GM21529 (cell line): Measurements from ENCODE around the gene NXN.
"Not testable (repeated sequence)": the region's sequence is repeated elsewhere in the genome, so short reads cannot be mapped to it uniquely, and the experiment has no call there.

ENCODE experiments used
- ATAC-seq: cut with Tn5 transposase; IDR thresholded peaks from one replicate; pipeline ENCODE4 v1.9.1; 2021; ENCODE audit not compliant: unreplicated experiment

The NXN gene

DNA sequence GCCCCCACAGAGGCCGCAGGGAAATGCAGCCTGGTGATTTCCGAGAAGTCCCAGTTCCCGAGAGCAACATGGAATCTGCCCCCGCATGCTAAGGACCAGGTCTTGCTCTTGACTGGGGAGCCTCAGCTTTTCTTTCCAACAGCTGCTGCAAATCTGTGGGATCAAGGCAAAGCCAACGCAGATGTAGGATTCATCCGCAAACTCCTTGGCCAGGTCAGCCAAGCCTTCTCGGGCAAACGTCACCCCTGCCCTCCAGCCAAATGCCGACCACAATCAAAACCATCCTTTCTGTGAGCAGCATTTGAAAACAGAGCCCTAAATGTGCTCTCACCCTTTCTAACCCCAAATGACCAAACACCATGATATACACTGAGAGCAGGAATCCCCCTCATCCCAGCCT lies 143.4 kb downstream of the NXN start:
- no peak for ATAC-seq

DNA sequence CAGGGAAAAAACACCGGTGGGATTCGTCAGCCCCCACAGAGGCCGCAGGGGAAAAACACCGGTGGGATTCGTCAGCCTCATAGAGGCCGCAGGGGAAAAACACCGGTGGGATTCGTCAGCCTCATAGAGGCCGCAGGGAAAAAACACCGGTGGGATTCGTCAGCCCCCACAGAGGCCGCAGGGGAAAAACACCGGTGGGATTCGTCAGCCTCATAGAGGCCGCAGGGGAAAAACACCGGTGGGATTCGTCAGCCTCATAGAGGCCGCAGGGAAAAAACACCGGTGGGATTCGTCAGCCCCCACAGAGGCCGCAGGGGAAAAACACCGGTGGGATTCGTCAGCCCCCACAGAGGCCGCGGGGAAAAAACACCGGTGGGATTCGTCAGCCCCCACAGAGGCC lies 143.9 kb downstream of the NXN start:
- not testable (repeated sequence) for ATAC-seq

DNA sequence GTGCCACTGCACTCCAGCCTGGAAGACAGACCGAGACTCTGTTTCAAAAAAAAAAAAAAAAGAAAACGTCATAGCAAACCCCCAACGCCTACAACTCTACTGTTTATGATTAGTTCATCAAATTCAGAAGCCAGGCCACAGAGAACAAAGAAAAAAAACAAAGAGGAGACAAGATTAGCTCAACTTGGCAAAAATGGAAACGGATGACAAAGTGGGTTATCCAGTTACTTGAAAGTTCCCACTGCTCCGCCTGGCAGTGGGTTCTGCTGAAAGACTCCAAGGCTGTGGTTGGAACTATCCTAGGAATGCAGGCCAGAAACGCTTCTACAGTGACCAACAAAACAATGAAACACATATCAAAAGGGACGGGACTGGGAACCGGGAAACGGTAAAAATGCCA lies 144.3 kb downstream of the NXN start:
- ATAC-seq = no peak

DNA sequence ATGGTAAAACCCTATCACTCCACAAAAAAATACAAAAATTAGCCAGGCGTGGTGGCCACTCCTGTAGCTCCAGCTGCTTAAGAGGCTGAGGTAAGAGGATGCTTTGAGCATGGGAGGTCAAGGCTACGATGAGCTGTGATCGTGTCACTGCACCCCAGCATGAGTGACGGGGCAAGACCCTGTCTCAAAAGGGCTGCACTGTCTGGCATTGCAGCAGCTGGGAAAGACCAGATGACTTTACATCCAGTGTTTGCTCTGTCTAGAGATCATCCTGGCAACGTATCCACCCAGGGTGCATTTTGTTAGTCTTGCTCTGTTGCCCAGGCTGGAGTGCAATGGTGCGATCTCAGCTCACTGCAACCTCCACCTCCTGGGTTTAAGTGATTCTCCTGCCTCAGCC lies 145.4 kb downstream of the NXN start:
- ATAC-seq = no peak

DNA sequence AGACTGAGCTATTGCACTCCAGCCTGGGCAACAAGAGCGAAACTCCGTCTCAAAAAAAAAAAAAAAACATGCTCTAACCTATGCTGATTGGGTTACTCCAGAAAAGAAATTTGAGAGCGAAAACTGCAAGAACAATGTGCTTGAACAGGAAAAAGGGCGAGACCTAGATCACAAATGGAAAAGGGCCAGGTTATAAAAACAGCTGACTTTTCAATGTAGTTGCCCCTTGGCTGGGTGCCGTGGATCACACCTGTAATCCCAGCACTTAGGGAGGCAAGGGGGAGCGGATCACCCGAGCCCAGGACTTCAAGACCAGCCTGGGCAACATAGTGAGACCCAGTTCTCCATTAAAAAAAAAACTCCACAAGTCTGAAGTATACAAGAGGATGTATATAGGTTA lies 148.6 kb downstream of the NXN start:
- no peak for ATAC-seq

DNA sequence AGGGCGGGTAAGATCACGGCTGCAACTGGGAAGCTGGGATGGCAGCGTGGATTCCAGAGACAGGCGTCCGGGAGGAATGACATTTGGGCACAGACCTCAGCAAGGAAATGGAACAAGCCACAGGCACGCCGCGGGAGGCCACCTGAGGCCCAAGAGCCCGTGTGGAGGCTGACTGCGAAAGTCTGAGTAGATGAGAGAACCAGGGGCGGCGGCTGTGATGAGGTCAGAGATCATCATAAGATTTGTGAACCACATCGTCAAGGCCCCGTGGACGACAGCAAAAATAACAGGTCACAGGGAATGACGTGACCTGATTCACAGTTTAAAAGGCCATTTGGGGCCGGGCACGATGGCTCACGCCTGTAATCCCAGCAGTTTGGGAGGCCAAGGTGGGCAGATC lies 149.2 kb downstream of the NXN start:
- no peak for ATAC-seq

DNA sequence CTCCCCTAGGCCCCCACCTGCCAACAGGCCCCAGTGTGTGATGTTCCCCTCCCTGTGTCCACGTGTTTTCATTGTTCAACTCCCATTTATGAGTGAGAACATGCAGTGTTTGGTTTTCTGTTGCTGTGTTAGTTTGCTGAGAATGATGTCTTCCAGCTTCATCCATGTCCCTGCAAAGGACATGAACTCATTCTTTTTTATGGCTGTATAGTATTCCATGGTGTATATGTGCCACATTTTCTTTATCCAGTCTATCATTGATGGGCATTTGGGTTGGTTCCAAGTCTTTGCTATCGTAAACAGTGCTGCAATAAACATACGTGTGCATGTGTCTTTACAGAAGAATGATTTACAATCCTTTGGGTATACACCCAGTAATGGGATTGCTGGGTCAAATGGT lies 150.0 kb downstream of the NXN start:
- not testable (repeated sequence) for ATAC-seq

DNA sequence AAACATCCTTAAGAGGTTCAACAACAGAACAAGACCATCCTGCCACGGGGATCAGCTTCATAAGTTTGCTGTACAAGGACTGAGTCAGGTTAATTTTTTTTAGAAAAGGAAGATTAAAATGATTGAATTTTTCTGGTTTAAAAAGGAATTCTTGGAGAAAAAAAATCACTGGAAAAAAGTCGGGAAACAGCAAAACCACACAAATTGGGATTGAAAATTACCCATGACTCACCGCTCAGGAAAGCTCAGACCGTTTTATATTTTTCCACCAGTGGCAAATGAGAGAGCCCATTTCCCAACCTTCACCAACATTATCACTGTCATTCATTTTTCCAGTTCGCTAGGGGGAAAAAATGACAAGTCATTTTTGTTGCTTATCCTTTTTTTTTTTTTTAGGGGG lies 150.8 kb downstream of the NXN start:
- no peak for ATAC-seq

DNA sequence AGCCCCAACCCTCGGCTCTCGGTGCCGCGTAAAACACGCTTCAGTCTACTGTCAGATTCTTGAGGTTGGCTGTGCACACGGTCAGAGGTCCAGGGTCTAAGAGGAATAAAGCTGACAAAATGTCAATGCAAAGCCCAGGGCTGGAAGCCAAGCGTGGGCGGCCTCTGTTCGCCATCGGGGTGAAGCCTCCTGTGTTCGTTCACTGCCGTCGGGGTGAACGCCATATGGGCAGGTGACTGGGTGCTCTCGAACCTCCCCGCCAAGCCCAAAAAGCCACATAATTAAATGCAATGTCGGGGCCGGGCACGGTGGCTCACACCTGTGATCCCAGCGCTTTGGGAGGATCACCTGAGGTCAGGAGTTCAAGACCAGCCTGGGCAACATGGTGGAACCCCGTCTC lies 152.8 kb downstream of the NXN start:
- ATAC-seq = no peak

DNA sequence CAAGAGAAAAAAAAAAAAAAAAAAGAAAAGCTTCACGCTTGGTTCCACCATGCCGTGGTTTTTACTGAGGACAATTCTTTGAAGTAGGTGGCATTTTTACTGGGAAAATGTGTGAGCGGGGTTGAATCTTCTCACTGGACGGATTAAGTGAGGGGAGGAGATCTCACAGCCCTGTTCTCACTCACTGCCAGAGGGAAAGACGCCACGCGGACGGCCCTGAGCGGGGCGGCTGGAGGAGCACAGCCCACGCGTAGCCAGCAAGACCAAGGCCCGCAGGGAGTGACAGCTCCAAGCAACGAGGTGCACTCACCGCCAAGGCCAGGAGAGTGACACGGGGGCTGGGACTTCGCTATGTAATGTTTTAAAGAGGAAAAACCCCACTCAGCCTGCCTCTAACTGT lies 154.4 kb downstream of the NXN start:
- no peak for ATAC-seq

DNA sequence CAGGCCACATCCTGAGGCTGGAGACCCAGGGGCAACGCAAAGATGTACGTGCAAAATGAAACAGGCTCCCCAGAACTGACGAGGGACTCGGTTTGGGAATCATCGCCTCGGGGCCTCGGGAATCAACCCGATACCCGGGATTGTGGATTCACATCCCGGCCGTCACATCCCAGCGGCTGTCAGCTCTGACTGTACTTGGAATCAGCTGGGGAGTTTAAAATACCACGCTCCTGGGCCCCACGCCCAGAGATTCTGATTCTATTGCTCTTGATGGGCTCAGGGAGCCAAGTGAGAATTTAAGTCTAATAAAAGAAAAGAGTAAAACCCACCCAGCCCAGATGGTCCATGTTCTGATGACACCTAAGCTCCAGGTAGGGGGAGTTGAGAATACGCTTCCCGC lies 155.2 kb downstream of the NXN start:
- ATAC-seq = no peak

DNA sequence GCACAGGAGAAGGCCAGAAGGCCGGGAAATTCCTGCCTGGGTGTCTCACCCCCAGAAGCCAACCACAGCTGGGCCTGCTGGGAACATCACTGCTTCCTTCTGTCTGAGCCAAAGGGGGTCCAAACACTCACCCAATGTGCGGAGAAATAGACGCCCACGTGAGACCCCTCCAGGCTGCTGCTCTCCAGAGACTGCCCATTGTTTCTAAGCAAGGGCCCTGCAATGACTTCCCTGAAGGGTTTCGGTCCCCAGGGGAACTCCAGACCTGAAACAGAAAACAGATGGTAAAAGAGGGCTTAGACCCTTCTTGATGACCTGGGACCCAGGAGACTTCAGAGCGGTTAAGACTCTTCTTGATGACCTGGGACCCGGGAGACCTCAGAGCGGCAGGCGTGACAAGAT lies 156.1 kb downstream of the NXN start:
- ATAC-seq = no peak

DNA sequence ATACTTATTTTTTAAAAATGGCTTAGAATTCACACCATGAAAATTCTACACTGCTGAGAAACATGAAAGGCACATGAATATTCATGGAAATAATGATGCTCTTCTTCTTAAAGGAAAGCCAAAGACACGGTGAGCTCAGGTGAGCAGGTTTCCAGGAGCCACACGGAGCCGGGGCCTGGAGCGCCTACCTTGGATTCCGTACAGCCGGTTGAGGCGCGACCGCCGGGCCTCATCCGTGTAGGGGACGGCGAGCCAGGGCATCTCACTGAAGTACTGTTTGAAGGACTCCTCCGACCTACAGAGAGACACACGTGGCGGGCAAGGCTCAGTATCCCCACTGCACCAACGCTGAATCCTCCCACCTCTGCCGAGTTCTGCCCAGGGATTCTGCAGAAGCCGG lies 160.3 kb downstream of the NXN start:
- no peak for ATAC-seq

DNA sequence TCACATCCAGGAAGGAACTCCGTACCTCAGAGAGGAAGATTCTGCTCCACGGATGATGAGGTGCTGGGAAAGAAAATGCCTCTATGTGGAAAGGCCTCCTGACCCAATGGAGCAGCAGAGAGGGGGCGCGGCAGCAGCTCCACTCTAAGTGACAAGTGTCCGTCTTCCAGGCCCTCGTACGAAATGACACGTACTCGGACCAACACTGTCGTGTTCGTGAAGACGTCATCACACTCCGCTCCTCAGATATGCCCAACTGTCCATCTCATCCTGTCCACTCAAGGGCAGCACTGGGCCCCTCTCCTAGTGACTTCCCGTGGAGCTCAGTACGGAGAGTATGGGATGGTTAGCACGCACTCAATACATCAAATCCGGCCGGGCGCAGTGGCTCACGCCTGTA lies 165.2 kb downstream of the NXN start:
- no peak for ATAC-seq

DNA sequence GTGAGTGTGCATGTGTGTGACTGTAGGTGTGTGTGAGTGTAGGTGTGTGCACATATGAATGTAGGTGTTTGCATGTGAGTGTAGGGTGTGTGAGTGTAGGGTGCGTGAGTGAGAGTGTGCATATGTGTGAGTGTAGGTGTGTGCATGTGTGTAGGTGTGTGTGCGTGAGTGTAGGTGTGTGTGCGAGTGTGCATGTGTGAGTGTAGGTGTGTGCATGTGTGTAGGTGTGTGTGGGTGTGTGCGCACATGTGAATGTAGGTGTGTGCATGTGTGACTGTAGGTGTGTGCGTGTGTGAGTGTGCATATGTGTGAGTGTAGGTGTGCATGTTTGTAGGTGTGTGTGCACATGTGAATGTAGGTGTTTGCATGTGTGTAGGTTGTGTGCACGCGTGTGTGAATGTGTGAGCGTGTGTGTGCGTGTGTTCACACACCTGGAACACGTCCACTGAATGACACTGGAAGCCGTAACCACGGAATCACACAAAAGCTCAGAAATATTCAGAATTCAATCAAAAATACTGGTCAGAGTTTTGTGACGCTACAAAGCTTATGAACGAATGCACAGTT lies 166.9 kb downstream of the NXN start:
- ATAC-seq = no peak

DNA sequence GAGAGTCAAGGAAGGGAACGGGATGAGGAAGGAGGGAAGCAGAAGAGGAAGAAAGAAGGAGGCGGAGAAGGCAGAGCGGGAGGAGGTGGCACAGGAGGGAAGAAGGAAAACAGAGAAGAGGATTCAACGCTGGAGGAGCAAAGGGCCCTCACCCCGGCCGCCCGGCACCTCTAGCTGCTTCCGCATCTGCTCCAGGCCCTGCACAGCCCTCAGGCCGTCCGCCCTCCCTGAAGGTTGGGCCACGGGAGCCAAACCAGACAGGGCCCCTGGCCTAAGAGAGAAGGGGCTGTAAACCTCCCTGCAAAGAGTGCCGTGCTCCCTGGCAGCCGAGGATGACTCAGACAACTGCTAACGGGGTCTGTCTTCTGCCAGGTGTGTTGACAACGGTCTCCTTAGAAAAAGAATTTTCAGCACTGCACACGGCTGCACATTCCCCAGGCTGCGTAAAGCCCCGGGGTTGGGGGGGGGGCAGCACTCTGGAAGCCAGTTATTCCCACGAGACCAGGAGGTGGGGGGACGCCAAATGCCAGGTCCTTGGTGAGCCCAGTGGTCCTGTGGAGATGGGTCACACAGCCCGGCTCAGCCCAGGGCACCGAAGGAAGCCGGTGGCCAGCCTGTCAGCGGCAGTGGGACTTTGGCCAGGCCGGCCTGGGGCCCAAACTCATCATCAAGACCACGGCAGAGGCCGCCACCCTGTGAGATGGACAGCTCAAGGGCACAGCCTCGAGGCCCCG lies 168.4 kb downstream of the NXN start:
- no peak for ATAC-seq

DNA sequence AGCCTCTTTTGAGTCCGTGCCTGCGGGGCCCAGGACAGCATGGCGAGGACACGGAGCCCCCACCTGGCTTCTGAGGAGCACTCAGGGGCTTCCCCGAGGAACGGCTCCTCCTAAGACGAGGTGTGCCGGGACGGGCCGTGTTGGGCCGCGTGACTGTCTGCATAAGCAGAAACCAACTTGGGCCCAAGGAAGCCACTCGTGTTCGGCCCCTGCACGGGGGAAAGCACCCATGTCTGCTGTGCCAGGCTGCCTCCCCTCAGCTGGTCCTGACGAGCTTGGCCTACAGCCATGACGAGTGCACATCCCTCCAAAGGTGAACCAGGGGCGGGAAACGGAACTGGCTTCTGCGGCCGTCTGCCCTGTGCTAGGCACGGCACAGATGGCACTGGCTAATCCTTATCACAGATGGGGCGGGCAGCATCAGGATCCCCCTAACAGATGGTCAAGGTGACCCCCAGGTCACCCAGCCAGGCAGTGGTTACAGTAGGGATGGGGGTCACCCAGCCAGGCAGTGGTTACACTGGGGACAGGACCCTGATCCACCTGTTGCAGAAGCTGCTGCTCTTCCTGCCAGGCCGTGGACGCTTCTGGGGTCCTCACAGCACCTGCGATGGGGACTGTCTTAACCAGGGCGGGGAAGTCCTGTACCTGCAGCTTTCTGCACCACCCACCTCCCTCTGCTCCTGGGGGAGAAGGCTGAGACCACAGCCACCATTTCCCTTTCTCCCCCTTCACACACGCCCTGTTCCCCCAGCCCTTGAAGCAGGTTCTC lies 171.9 kb downstream of the NXN start:
- ATAC-seq = no peak

DNA sequence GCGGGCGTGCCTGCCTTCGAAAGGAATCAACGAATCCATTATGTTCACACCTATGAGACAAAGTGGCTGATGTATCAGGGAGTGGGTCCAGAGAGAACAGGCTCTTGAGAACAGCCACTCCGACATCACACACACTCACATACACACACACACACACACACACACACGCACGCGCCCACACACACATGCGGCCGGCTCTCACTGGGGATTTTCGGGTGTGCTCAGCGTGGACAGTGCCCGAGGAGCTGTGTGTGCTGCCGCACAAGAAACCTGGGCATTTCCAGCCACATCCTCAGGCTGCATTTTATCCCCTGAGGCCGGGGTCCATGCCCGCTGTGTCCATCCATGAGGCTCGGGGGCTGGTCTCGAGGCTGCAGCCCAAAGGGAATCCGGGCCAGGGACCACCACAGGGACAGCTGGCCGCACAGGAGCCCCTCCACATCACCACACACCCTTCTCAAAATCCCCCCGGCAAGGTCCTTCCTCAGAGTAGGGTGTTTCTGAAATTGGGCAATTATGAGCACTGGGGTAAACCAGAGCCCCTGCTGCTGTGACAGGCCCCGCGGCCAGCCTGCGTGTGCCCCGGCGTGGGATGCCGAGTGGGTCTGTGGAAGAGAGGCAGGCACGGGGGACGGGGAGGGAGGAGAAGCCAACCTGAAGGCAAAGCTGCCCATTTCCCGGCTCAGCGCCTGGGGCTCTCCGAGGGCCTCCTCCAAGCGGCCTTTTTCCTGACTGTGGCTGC lies 172.6 kb downstream of the NXN start:
- no peak for ATAC-seq

DNA sequence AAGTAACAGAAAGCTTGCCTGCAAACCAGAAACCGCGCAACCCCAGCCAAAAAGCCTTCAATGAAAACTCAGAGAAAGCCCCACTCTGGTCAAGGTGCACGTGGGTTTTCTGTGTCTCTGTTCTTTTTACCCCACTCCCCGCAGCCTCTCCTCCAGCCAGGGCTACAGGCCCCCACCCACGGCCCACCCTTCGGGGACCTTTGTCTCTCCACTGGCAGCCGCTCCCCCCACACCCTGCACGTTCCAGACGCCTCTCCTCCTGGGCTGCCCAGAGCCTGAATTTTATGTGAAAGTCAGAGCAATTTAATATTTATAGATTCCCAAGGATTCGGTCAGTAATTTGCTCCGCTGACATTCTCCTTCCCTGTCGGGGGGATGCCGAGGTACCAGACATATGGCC lies 173.2 kb downstream of the NXN start:
- no peak for ATAC-seq

DNA sequence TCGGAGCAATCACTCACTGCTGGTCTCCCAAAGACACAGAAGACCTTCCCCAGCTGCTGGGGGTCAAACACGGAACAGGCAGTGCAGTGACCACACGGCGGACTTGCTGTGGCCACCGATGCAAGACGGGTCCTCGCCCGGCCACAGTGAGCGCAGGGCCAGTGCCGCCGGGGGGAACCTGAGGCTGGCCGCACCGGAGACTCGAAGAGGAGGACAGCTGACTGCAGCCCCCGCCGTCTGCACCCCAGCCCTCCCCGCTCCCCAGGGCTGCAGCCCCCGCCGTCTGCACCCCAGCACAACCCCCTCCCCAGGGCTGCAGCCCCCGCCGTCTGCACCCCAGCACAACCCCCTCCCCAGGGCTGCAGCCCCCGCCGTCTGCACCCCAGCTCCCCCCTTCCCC lies 173.7 kb downstream of the NXN start:
- not testable (repeated sequence) for ATAC-seq

DNA sequence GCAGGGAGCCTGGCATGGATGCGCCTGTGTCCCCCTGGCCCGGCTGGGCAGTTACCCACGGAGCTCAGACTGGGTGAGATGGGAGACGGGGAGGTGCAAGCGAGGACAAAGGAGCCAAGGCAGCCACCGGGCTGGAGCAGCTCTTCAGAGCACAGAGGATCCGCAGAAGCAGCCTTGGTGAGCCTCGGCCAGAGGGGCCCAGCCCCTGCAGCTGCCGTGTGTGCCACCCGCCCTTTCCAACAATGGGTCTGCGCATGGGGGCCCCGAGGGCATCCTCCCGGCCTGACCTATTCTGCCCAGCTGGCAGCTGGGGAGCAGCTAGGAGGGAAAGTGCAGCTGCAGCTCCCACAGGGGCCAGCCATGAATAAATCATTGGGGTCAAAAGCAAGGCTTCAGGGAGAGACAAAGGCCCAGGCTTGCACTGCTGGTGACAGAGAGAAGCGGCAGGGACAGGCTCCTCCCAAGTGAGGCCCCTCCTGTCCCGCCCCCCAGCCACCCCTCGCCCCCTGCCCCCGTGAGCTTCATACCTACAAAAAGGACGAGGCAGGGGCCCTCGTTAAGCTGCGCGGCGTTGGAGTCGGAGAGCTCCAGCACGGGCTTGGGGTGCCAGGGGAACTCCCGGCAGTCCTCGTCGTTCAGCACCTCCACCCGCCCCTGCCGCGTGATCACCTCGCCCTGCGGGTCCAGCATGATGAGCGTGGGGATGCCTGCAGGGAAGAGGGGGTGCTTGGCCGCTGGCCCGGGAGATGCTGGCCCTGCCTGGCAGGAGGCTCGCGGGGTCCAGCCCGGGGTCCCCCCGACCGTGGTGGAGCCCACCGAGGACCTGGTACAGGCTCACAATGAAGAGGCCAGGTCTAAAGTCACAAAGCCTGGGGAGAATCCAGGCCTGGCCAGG lies 174.8 kb downstream of the NXN start:
- no peak for ATAC-seq
